BJ (cell line): ENCODE data around the gene AFF3. TPM values are rescaled to one million over a fixed set of nuclear protein-coding genes. Genes with fewer than 3 reads are reported as not detected.
"Not testable (repeated sequence)": the region's sequence is repeated elsewhere in the genome, so short reads cannot be mapped to it uniquely, and the experiment has no call there.

Source experiments
- CTCF ChIA-PET: fragments of 350-600 bp; formaldehyde crosslinking; extraction: SDS; loops from one replicate; lab custom pipeline; 2021; ENCODE audit warnings: antibody characterized with exemption, inconsistent platforms; lab: Yijun Ruan, JAX
- POLR2A ChIA-PET: fragments of 300-600 bp; sonication (Branson Sonifier 250); formaldehyde crosslinking; extraction: SDS; loops from one replicate; lab custom pipeline; 2021; ENCODE audit warnings: antibody characterized with exemption; lab: Charles Lee
- DNase-seq: peaks from one replicate; pipeline ENCODE4 v3.0.0-alpha.2; 2011; ENCODE audit warnings: low read depth
- H3K27me3 ChIP-seq: 2 replicates; pipeline ENCODE4 v1.6.0; 2011; ENCODE audit warnings: low read length; ENCODE audit not compliant: control insufficient read depth, insufficient read depth
- H3K36me3 ChIP-seq: 2 replicates; pipeline ENCODE4 v1.5.1; 2011; ENCODE audit warnings: low read length; ENCODE audit not compliant: control insufficient read depth, insufficient read depth
- H3K4me3 ChIP-seq: 2 replicates; pipeline ENCODE4 v1.5.1; 2011; ENCODE audit warnings: low read depth, mild to moderate bottlenecking, control low read depth, low read length
- polyA plus RNA-seq: library from polyadenylated mRNA; depleted of rRNA; stranded (reverse); fragments of >200 nt; gene quantifications from 2 replicates; pipeline ENCODE4 v1.2.3, GENCODE V29; 2011
- TF ChIP-seq, protein P1 (sequence below): IDR thresholded peaks from 2 replicates; pipeline ENCODE4 v1.5.1; 2011; ENCODE audit warnings: low read depth, mild to moderate bottlenecking, control low read depth, inconsistent platforms, low read length, moderate library complexity; ENCODE audit not compliant: insufficient read depth

Gene AFF3
- polyA plus RNA-seq, 1 experiment = 11.5 TPM

DNA sequence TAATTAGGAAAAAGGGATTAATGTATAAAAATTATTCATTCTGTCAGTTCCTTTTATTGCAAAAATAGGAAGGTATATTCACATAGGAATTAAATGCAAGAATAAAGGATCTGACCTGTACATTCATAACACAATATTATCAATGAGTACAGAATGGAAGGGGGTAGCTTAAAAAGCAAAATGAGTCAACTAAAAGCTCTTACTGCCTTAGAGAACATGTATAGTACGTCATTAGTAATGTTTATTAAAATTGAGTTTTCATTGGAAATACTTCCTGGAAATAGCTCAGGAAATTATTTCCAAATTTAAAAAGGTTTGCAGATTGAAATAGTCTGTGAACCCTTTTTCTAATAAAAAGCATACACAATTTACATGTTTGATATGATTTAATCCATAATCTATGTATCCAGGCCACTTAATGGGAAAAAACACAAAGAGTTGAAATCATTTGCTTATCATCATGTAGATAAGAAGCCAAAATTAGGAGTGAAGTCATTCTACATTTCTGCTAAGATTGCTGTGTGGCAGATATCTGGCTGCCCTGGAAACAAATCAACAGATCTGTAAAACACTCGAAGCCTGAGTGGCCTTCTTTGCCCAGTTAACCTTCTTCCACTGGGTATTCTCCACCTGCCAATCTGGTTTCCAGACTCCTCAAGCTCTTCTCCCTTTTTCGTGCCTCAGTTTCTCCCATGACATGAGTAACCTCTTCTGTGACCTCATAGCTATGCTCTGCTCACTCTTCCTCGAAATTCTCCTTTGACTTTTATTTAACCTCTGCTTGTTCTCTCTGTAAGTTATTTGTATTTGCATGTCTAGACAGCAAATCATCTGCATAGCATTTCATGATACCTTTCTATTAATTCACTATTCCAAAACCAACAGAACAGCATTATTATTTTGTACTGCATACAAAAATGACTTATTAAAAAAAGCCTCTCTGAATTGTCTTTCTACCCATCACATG is 471.3 kb downstream of the AFF3 start:
- TF ChIP-seq, protein P1, sequence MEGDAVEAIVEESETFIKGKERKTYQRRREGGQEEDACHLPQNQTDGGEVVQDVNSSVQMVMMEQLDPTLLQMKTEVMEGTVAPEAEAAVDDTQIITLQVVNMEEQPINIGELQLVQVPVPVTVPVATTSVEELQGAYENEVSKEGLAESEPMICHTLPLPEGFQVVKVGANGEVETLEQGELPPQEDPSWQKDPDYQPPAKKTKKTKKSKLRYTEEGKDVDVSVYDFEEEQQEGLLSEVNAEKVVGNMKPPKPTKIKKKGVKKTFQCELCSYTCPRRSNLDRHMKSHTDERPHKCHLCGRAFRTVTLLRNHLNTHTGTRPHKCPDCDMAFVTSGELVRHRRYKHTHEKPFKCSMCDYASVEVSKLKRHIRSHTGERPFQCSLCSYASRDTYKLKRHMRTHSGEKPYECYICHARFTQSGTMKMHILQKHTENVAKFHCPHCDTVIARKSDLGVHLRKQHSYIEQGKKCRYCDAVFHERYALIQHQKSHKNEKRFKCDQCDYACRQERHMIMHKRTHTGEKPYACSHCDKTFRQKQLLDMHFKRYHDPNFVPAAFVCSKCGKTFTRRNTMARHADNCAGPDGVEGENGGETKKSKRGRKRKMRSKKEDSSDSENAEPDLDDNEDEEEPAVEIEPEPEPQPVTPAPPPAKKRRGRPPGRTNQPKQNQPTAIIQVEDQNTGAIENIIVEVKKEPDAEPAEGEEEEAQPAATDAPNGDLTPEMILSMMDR = no peak
- Histone ChIP-seq H3K36me3 (no peaks in the 10 kb centered on the region), H3K4me3 (no peak overlapping the region), H3K27me3 (no peaks in the 10 kb centered on the region)
- POLR2A ChIA-PET = no interaction called here
- no peak for DNase-seq
- CTCF ChIA-PET = interaction anchor here (0.6 to 1.6 kb wide), 2 partner anchors 14 to 304 kb away, joined by 3 read pairs; no protein-coding TSS in a partner anchor

DNA sequence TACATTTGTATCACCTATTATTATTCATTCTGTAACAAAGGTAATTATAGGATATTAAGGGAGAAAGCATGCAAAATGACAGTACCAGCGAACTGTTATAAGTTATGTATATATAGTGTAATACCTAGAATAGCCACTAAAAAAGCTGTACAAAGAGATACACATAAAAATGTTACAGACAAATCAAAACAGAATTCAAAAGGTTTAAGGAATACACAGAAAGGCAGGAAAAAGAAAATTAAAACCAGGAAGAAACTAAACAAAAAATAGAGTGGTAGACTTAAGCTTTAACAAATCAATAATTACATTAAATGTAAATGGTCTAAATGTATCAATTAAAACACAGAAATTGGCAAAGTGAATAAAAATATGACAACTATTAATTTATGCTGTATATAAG is 476.1 kb downstream of the AFF3 start:
- Histone ChIP-seq H3K4me3 (no peak overlapping the region), H3K27me3 (no peaks in the 10 kb centered on the region), H3K36me3 (no peaks in the 10 kb centered on the region)
- CTCF ChIA-PET = interaction anchor here (1.0 to 1.1 kb wide), 2 partner anchors 16 to 94 kb away, joined by 3 read pairs; no protein-coding TSS in a partner anchor
- DNase-seq = no peak
- POLR2A ChIA-PET = no interaction called here
- TF ChIP-seq, protein P1 = no peak

DNA sequence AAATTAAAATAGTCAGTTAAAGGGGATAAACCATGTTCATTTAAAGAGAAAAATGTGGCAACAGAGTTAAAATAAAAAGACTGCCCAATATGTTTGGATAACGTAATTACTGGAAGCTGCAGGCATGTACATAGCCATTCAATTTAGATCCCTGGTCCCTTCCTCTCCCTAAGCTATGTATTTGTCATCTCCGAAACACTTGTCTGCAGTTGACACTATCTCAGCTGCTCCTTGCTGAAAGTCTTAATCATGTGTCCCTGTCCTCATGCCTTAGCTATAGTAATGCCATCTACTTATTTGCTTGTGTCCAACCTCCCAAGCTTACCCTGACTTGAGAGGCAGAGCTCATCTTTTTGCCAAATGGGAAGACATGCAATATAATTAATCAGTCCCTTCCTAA is 478.7 kb downstream of the AFF3 start:
- POLR2A ChIA-PET = no interaction called here
- no peaks in the 10 kb centered on the region for H3K36me3 ChIP-seq
- no peak for DNase-seq

DNA sequence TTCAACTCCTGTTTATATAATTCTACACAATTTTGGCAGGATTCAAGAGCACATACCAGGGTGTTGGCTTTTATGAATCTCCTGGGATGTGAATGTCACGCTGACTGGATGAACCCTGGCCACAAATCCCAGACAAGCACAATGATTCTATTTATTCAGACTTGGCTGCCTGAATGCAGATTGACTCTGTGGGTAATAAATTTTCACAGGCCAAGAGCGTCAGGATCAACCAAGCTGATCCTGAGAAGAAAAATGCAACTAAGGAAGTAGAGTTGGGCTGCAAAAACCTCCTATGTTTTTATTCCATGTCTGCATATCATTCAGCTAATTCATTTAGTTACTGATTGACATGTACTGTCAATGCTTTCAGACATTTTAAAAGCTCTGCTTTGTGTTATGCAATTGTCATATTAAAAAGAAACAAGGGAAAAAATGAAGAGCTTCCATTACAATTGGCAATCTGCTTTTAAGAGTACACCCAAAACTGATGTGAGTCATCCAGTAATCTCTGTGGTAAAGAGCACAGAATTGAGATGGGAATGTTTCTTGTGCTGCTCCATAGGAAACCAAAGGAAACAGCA is 479.5 kb downstream of the AFF3 start:
- CTCF ChIA-PET = interaction anchor here (1.2 kb wide), 1 partner anchor 91 kb away, joined by 4 read pairs; no protein-coding TSS in a partner anchor
- DNase-seq = peak; percentile 99
- TF ChIP-seq, protein P1 = no peak
- POLR2A ChIA-PET = interaction anchor here (0.5 kb wide), 1 partner anchor 395 kb away, joined by 11 read pairs; no protein-coding TSS in a partner anchor
- no peaks in the 10 kb centered on the region for H3K27me3 ChIP-seq
- H3K4me3 ChIP-seq = no peak overlapping the region
- H3K36me3 ChIP-seq = no peaks in the 10 kb centered on the region

More for the DNA sequence above, 478.7 kb downstream of the AFF3 start:
- CTCF ChIA-PET = interaction anchor here (1.2 to 1.4 kb wide), 2 partner anchors 91 to 104 kb away, joined by 3 to 4 read pairs; no protein-coding TSS in a partner anchor
- no peak overlapping the region for H3K4me3 ChIP-seq
- H3K27me3 ChIP-seq = no peaks in the 10 kb centered on the region
- TF ChIP-seq, protein P1 = no peak

DNA sequence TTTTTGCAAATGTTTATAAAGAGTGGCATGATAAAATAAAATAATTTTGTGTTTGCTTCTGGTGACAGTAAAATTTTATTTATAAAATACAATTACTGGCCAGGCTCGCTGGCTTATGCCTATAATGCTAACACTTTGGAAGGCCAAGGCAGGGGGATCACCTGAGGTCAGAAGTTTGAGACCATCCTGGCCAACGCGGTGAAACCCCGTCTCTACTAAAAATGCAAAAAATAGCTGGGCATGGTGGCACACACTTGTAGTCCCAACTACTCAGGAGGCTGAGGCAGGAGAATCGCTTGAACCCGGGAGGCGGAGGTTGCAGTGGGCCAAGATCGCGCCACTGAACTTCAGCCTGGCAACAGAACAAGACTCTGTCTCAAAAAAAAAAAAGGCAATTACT is 480.6 kb downstream of the AFF3 start:
- POLR2A ChIA-PET, CTCF ChIA-PET, H3K4me3 ChIP-seq, H3K36me3 ChIP-seq, H3K27me3 ChIP-seq, DNase-seq: not testable (repeated sequence)
